H1 (cell line): Measurements from ENCODE around the gene BRME1. TPM values are rescaled to one million over a fixed set of nuclear protein-coding genes. Genes with fewer than 3 reads are reported as not detected.

Experiments used
- ATF2 ChIP-seq: IDR thresholded peaks from 2 replicates; pipeline ENCODE4 v1.6.1; 2012; ENCODE audit warnings: low read length, inconsistent platforms
- CTCF ChIP-seq, 3 experiments: IDR thresholded peaks; 1 replicate in 2 of 3; 2 replicates in 1 of 3; pipeline versions ENCODE4 v1.5.1 to v1.6.1; 2011; ENCODE audit warnings: low read length in 3 of 3, mild to moderate bottlenecking in 3 of 3, inconsistent platforms in 2 of 3, low read depth in 1 of 3, moderate library complexity in 1 of 3; ENCODE audit not compliant: insufficient read depth in 1 of 3; ENCODE audit errors: control extremely low read depth in 1 of 3
- RAD21 ChIP-seq, 2 experiments: IDR thresholded peaks in 1 of 2; conservative IDR thresholded peaks in 1 of 2; 2 replicates each; pipeline ENCODE4 v1.6.1; 2011; ENCODE audit warnings: low read depth in 2 of 2, low read length in 2 of 2, improper control_type of control experiment in 1 of 2, inconsistent platforms in 1 of 2, mild to moderate bottlenecking in 1 of 2, moderate library complexity in 1 of 2
- SP4 ChIP-seq: IDR thresholded peaks from 2 replicates; pipeline ENCODE4 v1.6.1; 2012; ENCODE audit warnings: low read length, inconsistent platforms
- polyA plus RNA-seq, 7 experiments: library from polyadenylated mRNA; depleted of rRNA in 3 of 7; stranded (reverse) in 5 of 7; unstranded in 2 of 7; fragments of >200 nt in 5 of 7; fragments of 200-250 nt in 2 of 7; gene quantifications; 1 replicate in 5 of 7; 2 replicates in 1 of 7; 4 replicates in 1 of 7; pipeline versions ENCODE4 v1.2.1 to v1.2.3, GENCODE V29; 2011 to 2013; ENCODE audit warnings: missing spikeins in 2 of 7, mixed read lengths in 2 of 7
- total RNA-seq: library from RNA; stranded (reverse); fragmentation: NEBNext Ultra II Directional; extraction: Animal tissue kit (Norgen Biotek cat#: 25700); gene quantifications from 2 replicates; pipeline ENCODE4 v1.2.1, GENCODE V29; 2021

The BRME1 gene
- total and polyA plus RNA-seq, 2 of the 8 experiments (the other 6 are each of a cell fraction or from before 2014, with no cell fraction given), result 4.6 to 4.7 TPM

GRCh38 chr19:13932149-13932637 is 26.3 kb upstream of the BRME1 start (continued):
- TF ChIP-seq CTCF (IDR thresholded peaks at IDR 0.05; ENCODE audit: control extremely low read depth in 1 of 3, insufficient read depth in 1 of 3, low read depth in 1 of 3, low read length in 3 of 3) (no peak), RAD21 (IDR thresholded peaks at IDR 0.05 in 1 of 2, conservative IDR thresholded peaks at IDR 0.05 in 1 of 2; ENCODE audit: low read depth in 2 of 2, low read length in 2 of 2) (no peak), ATF2 (no peak), SP4 (no peak)
